GM12873 (cell line): ENCODE results near the gene MOB3B.

Experiments
- CTCF ChIP-seq: IDR thresholded peaks from 2 replicates; pipeline ENCODE4 v1.5.1; 2012; ENCODE audit warnings: low read depth, mild to moderate bottlenecking, moderate library complexity, low read length, control low read depth; ENCODE audit not compliant: insufficient read depth; ENCODE audit errors: missing control alignments

The MOB3B gene

DNA sequence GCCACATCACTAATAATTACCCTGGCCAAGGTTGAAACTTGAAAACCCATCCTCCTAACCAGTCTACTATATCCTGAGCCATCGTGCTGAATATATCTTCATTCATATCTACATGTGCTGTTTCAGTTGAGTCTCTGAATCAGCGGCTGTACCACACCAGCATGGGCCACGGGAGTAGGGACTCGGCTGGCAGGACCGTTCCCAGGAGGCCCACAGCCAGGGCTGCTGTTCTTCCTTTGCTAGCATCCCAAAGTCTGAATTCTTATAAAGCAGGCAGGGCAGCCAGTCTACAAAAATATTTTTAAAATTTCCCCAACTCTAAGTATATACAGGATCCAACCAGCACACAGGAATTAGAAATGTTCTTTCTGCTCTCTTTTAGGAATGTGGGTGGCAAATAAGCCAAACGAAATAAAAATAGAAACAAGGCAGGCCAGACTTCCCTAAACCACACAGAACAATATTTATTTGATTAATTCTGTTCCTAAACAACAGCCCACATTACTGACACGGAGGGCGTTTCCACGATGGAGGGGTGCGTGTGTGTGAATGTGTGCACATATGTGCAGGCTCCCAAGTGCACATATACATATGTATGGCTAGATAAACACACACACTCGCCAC is 189.8 kb downstream of the MOB3B start:
- no peak for TF ChIP-seq CTCF

DNA sequence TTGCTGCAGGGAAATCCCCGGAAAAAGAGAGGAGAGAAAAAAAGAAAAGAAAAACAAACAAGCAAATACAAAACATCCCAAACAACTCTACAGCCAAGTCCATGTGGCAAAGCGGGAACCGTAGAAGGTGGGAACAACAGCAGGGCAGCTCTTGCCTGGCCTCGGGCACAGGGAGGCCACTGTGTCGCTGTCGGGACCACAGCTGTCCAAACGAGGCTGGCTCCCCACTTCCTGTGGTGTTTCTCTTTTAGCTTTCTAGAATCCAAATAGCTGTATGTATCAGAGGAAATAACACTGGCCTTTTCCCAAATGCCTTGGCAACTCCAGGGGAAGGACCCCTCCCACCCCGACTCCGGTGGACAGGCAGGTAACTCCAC is 191.1 kb downstream of the MOB3B start:
- TF ChIP-seq CTCF, result no peak

GRCh38 chr9:27337833-27338526 is 191.6 kb downstream of the MOB3B start:
- no peak for TF ChIP-seq CTCF

DNA sequence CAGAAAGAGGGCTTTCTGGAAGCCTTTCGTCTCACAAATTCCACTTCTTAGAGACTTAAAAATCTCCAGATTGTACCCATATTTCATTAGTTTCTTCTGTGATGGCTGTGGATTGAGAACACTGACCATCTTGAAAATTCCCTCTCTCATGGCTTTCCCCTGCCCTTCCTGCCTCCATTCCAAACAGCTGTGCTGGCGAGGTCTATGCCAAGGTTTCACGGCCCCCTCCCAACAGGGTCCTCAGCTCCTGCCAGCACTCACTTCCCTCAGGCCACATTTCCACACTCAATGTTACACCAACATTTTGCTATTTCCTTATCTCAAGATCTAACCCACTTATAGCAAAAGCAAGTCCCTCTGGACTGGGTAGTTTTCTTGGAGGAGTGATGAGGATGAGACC is 192.4 kb downstream of the MOB3B start:
- TF ChIP-seq CTCF, result no peak

DNA sequence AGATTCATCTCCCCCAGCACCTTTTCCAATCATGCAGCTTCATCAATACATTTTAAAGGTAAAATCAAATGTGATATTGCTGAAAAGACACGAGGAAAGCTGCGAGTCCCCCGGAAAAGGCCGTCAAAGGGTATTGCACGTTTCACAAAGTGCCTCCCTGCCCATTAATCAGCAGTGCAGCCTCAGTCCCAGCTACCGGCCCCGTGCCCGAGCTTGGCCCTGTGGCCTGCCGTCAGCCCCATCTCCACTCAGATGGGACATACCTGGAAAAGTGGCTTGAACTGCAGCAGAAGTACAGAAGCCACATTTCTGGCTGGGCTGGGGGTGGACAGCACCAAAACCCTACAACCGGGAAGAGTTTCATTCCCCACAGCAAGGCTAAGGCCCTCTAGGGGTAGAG is 192.8 kb downstream of the MOB3B start:
- TF ChIP-seq CTCF, result no peak

DNA sequence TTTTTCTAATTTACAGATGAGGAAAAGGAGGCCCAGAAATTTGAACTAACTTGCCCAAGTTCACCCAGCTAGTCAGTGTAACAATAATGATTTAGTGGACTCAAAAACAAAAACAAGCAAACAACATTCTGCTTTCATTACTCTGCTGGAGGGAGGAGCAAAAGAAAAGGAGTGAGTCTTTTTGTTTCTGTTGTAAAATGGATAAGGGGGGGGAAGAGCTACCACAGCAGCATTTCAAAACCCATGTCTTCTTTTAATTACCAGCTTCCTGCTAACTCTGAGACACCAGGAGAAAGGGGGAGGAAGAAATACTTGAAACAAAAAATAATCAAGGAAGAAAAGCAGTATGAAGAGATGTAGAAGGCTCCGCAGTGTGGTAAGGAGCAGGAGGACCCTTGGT is 193.5 kb downstream of the MOB3B start:
- TF ChIP-seq CTCF, result no peak

- no peak for TF ChIP-seq CTCF
These were observed 194.5 kb downstream of the MOB3B start for GRCh38 chr9:27335075-27335474.
